PC-9 (cell line): ENCODE measurements around the gene CNN3. TPM values are rescaled to one million over a fixed set of nuclear protein-coding genes. Genes with fewer than 3 reads are reported as not detected.

Source experiments
- BruUV-seq: library from RNA; stranded (reverse); fragments of 400-500 nt; replicated peaks from 2 replicates; lab custom pipeline; 2021; lab: Mats Ljungman, UMichigan
- CTCF ChIA-PET: fragments of 300-600 bp; sonication (Branson Sonifier 250); formaldehyde crosslinking; loops from one replicate; lab custom pipeline; 2022; ENCODE audit warnings: antibody characterized with exemption; lab: Charles Lee
- POLR2A ChIA-PET: fragments of 300-600 bp; sonication (Branson Sonifier 250); formaldehyde crosslinking; loops from one replicate; lab custom pipeline; 2022; ENCODE audit warnings: antibody characterized with exemption; ENCODE audit not compliant: unreplicated experiment; lab: Charles Lee
- DNase-seq, 2 experiments: peaks; one replicate each; pipeline versions ENCODE4 v3.0.0 to v3.0.0-alpha.2; 2015 to 2022; ENCODE audit warnings: mixed read lengths in 1 of 2
- H2AFZ ChIP-seq: fragments of 200-600 bp; sonication (generic); 2 replicates; pipeline ENCODE4 v1.8.1; 2017; ENCODE audit warnings: antibody characterized with exemption
- H3F3A ChIP-seq: fragments of 200-600 bp; sonication (generic); 2 replicates; pipeline ENCODE4 v1.8.1; 2017; ENCODE audit warnings: antibody characterized with exemption, mild to moderate bottlenecking, low read depth; ENCODE audit not compliant: insufficient read depth
- H3K27ac ChIP-seq: fragments of 200-600 bp; sonication (generic); 2 replicates; pipeline ENCODE4 v1.6.1; 2016; ENCODE audit warnings: mixed run types
- H3K27me3 ChIP-seq: fragments of 200-600 bp; sonication (generic); 2 replicates; pipeline ENCODE4 v1.6.1; 2016; ENCODE audit warnings: low read depth, mixed run types; ENCODE audit not compliant: insufficient read depth
- H3K36me3 ChIP-seq: fragments of 200-600 bp; sonication (generic); 2 replicates; pipeline ENCODE4 v1.6.1; 2016; ENCODE audit warnings: low read depth, mixed run types
- H3K4me1 ChIP-seq: fragments of 200-600 bp; sonication (generic); replicated peaks from 2 replicates; pipeline ENCODE4 v1.6.1; 2016; ENCODE audit warnings: mixed run types; ENCODE audit not compliant: insufficient read depth
- H3K4me2 ChIP-seq: fragments of 200-600 bp; sonication (generic); 2 replicates; pipeline ENCODE4 v1.6.1; 2017; ENCODE audit warnings: mixed run types
- H3K4me3 ChIP-seq: fragments of 200-600 bp; sonication (generic); 2 replicates; pipeline ENCODE4 v1.6.1; 2016; ENCODE audit warnings: mixed run types
- H3K79me2 ChIP-seq: fragments of 200-600 bp; sonication (generic); 2 replicates; pipeline ENCODE4 v1.6.1; 2017; ENCODE audit warnings: low read depth, mixed run types
- H3K9me2 ChIP-seq: fragments of 200-600 bp; sonication (generic); 2 replicates; pipeline ENCODE4 v1.8.1; 2017; ENCODE audit warnings: mild to moderate bottlenecking; ENCODE audit not compliant: insufficient read depth
- H3K9me3 ChIP-seq: fragments of 200-600 bp; sonication (generic); 2 replicates; pipeline ENCODE4 v1.8.1; 2016; ENCODE audit warnings: low read depth; ENCODE audit not compliant: insufficient read depth
- H4K20me1 ChIP-seq: fragments of 200-600 bp; sonication (generic); 2 replicates; pipeline ENCODE4 v1.8.1; 2017; ENCODE audit not compliant: insufficient read depth
- CTCF ChIP-seq: fragments of 200-600 bp; sonication (generic); conservative IDR thresholded peaks from 2 replicates; pipeline ENCODE4 v1.6.1; 2017; ENCODE audit warnings: mixed run types, antibody characterized with exemption, mild to moderate bottlenecking, moderate library complexity
- EZH2 ChIP-seq: fragments of 200-600 bp; sonication (generic); IDR thresholded peaks from 2 replicates; pipeline ENCODE4 v1.8.0; 2017; ENCODE audit warnings: antibody characterized with exemption, low read depth
- intact Hi-C: fragments of 100-400 bp; cut with micrococcal nuclease; formaldehyde crosslinking; loops from one replicate; pipeline ENCODE4 v1.10.0; 2022; ENCODE audit not compliant: unreplicated experiment
- total RNA-seq: library from RNA; stranded (reverse); gene quantifications from 2 replicates; pipeline ENCODE4 v1.2.3, GENCODE V29; 2021

The CNN3 gene
- total RNA-seq, 1 experiment from 2014 or later, result 135 TPM

- intact Hi-C loops, result no loop called here
- H3K27me3 ChIP-seq, result no peaks in the 10 kb centered on the region
- 0 out of 2 replicates have a peak, but pooled peaks cover 7% of the 10 kb centered on the region for H3K9me2 ChIP-seq
- DNase-seq, result no peak
- H2AFZ ChIP-seq, result no peak overlapping the region
- TF ChIP-seq EZH2 (no peak), CTCF (no peak)
- H3K79me2 ChIP-seq, result no peaks in the 10 kb centered on the region
- H3K36me3 ChIP-seq, result no peaks in the 10 kb centered on the region
- H3K27ac ChIP-seq, result no peak overlapping the region
- no peaks in the 10 kb centered on the region for H3F3A ChIP-seq
- H3K4me2 ChIP-seq, result no peak overlapping the region
- no peak overlapping the region for H3K4me3 ChIP-seq
- no peaks in the 10 kb centered on the region for H4K20me1 ChIP-seq
- no peaks in the 10 kb centered on the region for H3K4me1 ChIP-seq
- CTCF ChIA-PET, result interaction anchor here (0.7 kb wide), 1 partner anchor 753 kb away, joined by 8 read pairs; no protein-coding TSS in a partner anchor
- no peaks in the 10 kb centered on the region for H3K9me3 ChIP-seq
- POLR2A ChIA-PET, result interaction anchor here (0.7 kb wide), 1 partner anchor 13 kb away, joined by 11 read pairs; no protein-coding TSS in a partner anchor
- BruUV-seq, result no TSS peak
These were observed 35.7 kb upstream of the CNN3 start for GRCh38 chr1:94962409-94963265.

GRCh38 chr1:94961988-94962387 lies 35.1 kb upstream of the CNN3 start:
- CTCF ChIA-PET, result no interaction called here

GRCh38 chr1:94961582-94961981 lies 34.7 kb upstream of the CNN3 start:
- Histone ChIP-seq H3K4me3 (no peak overlapping the region), H3F3A (no peaks in the 10 kb centered on the region), H3K4me2 (no peak overlapping the region), H4K20me1 (no peaks in the 10 kb centered on the region), H3K4me1 (no peaks in the 10 kb centered on the region), H3K36me3 (no peaks in the 10 kb centered on the region), H2AFZ (no peak overlapping the region), H3K9me3 (no peaks in the 10 kb centered on the region), H3K79me2 (no peaks in the 10 kb centered on the region), H3K27me3 (no peaks in the 10 kb centered on the region), H3K9me2 (0 out of 2 replicates have a peak, but pooled peaks cover 7% of the 10 kb centered on the region), H3K27ac (no peak overlapping the region)
- ChIA-PET CTCF (no interaction called here), POLR2A (interaction anchor here (0.7 kb wide), 1 partner anchor 39 kb away, joined by 5 read pairs; no protein-coding TSS in a partner anchor)
- intact Hi-C loops, result no loop called here
- no TSS peak for BruUV-seq
- no peak for DNase-seq
- no peak for TF ChIP-seq CTCF
- TF ChIP-seq EZH2, result no peak

More at GRCh38 chr1:94961988-94962387, 35.1 kb upstream of the CNN3 start:
- no peak for DNase-seq
- Histone ChIP-seq H2AFZ (no peak overlapping the region), H3K27me3 (no peaks in the 10 kb centered on the region), H3K27ac (no peak overlapping the region), H4K20me1 (no peaks in the 10 kb centered on the region), H3K36me3 (no peaks in the 10 kb centered on the region), H3K9me2 (0 out of 2 replicates have a peak, but pooled peaks cover 7% of the 10 kb centered on the region), H3F3A (no peaks in the 10 kb centered on the region), H3K9me3 (no peaks in the 10 kb centered on the region), H3K79me2 (no peaks in the 10 kb centered on the region), H3K4me1 (no peaks in the 10 kb centered on the region), H3K4me2 (no peak overlapping the region), H3K4me3 (no peak overlapping the region)
- TF ChIP-seq EZH2, result no peak
- TF ChIP-seq CTCF, result no peak
- POLR2A ChIA-PET, result interaction anchor here (0.7 kb wide), 1 partner anchor 38 kb away, joined by 5 read pairs; no protein-coding TSS in a partner anchor
- intact Hi-C loops, result no loop called here
- no TSS peak for BruUV-seq
